Measurements from ENCODE around the gene MED1. TPM values are rescaled to one million over a fixed set of nuclear protein-coding genes. Genes with fewer than 3 reads are reported as not detected.

Gene MED1
- total RNA-seq, 1 experiment from 2014 or later: 41.4 TPM

GRCh38 chr17:39416141-39416540, 34.9 kb downstream of the MED1 start:
- TF ChIP-seq REST (IDR thresholded peaks at IDR 0.05; ENCODE audit: insufficient read depth in 1 of 2, low read depth in 2 of 2, low read length in 1 of 2) (no peak), CTCF (IDR thresholded peaks at IDR 0.05) (no peak), TCF7L2 (IDR thresholded peaks at IDR 0.05; ENCODE audit: low read depth, low read length) (no peak), POLR2AphosphoS5 (IDR thresholded peaks at IDR 0.05; ENCODE audit: low read depth, low read length) (no peak), SIN3A (IDR thresholded peaks at IDR 0.05; ENCODE audit: borderline replicate concordance, insufficient read depth, low read depth, low read length) (no peak)
- POLR2A ChIA-PET: no interaction called here
- H3K4me3 ChIP-seq (ENCODE audit: low read depth in 2 of 2, low read length in 2 of 2): no peak overlapping the region
- in situ Hi-C loops (cut with HindIII; ENCODE audit: low pct_unique_long_range_greater_than_20kb, low sequenced_read_pairs): no loop called here
- no peak overlapping the region for H3K27ac ChIP-seq (ENCODE audit: low read length)
- no peaks in the 10 kb centered on the region for H3K4me1 ChIP-seq (ENCODE audit: control insufficient read depth, insufficient read depth, low read length)
- CTCF ChIA-PET: no interaction called here
- TSS peak; percentile 48 for BruUV-seq (replicated peaks)
- DNase-seq (ENCODE audit: low read depth, low spot score) (no peak), ATAC-seq (no peak)
- intact Hi-C loops (cut with micrococcal nuclease; ENCODE audit: unreplicated experiment): no loop called here
- H3K27me3 ChIP-seq (ENCODE audit: control insufficient read depth, insufficient read depth, low read length): no peaks in the 10 kb centered on the region
- H3K9me3 ChIP-seq (ENCODE audit: control insufficient read depth, insufficient read depth, low read depth, low read length): no peaks in the 10 kb centered on the region
- H3K36me3 ChIP-seq (ENCODE audit: control insufficient read depth, insufficient read depth, low read length): no peaks in the 10 kb centered on the region; the same call in 1 of the 2 replicates

GRCh38 chr17:39410279-39410678, 40.8 kb downstream of the MED1 start:
- no peak for ATAC-seq
- CTCF ChIA-PET: no interaction called here
- intact Hi-C loops (cut with micrococcal nuclease; ENCODE audit: unreplicated experiment) (no loop called here), in situ Hi-C loops (cut with HindIII; ENCODE audit: low pct_unique_long_range_greater_than_20kb, low sequenced_read_pairs) (no loop called here)
- Histone ChIP-seq H3K27ac (ENCODE audit: low read length) (no peak overlapping the region), H3K9me3 (ENCODE audit: control insufficient read depth, insufficient read depth, low read depth, low read length) (no peaks in the 10 kb centered on the region), H3K4me1 (ENCODE audit: control insufficient read depth, insufficient read depth, low read length) (no peaks in the 10 kb centered on the region; the same call in 1 of the 2 replicates), H3K27me3 (ENCODE audit: control insufficient read depth, insufficient read depth, low read length) (no peaks in the 10 kb centered on the region), H3K4me3 (ENCODE audit: low read depth in 2 of 2, low read length in 2 of 2) (no peak overlapping the region), H3K36me3 (ENCODE audit: control insufficient read depth, insufficient read depth, low read length) (peaks cover 9% of the 10 kb centered on the region)
- POLR2A ChIA-PET: no interaction called here
- no TSS peak for BruUV-seq (replicated peaks)
- TF ChIP-seq TCF7L2 (IDR thresholded peaks at IDR 0.05; ENCODE audit: low read depth, low read length): no peak
- TF ChIP-seq REST (IDR thresholded peaks at IDR 0.05; ENCODE audit: insufficient read depth in 1 of 2, low read depth in 2 of 2, low read length in 1 of 2): no peak
- TF ChIP-seq CTCF (IDR thresholded peaks at IDR 0.05): no peak
- no peak for TF ChIP-seq SIN3A (IDR thresholded peaks at IDR 0.05; ENCODE audit: borderline replicate concordance, insufficient read depth, low read depth, low read length)
- no peak for TF ChIP-seq POLR2AphosphoS5 (IDR thresholded peaks at IDR 0.05; ENCODE audit: low read depth, low read length)
- no peak for DNase-seq (ENCODE audit: low read depth, low spot score)

Measured in Panc1 (cell line).